Activated CD8-positive, alpha-beta memory T cell treated with anti-CD3 and anti-CD28 coated beads for 24 hours (primary cell): Measurements from ENCODE around the gene ATF7IP.
"Not testable (repeated sequence)": the region's sequence is repeated elsewhere in the genome, so short reads cannot be mapped to it uniquely, and the experiment has no call there.

Experiments used
- DNase-seq: peaks from one replicate; pipeline ENCODE4 v3.0.0-alpha.2; 2020

ATF7IP gene, protein sequence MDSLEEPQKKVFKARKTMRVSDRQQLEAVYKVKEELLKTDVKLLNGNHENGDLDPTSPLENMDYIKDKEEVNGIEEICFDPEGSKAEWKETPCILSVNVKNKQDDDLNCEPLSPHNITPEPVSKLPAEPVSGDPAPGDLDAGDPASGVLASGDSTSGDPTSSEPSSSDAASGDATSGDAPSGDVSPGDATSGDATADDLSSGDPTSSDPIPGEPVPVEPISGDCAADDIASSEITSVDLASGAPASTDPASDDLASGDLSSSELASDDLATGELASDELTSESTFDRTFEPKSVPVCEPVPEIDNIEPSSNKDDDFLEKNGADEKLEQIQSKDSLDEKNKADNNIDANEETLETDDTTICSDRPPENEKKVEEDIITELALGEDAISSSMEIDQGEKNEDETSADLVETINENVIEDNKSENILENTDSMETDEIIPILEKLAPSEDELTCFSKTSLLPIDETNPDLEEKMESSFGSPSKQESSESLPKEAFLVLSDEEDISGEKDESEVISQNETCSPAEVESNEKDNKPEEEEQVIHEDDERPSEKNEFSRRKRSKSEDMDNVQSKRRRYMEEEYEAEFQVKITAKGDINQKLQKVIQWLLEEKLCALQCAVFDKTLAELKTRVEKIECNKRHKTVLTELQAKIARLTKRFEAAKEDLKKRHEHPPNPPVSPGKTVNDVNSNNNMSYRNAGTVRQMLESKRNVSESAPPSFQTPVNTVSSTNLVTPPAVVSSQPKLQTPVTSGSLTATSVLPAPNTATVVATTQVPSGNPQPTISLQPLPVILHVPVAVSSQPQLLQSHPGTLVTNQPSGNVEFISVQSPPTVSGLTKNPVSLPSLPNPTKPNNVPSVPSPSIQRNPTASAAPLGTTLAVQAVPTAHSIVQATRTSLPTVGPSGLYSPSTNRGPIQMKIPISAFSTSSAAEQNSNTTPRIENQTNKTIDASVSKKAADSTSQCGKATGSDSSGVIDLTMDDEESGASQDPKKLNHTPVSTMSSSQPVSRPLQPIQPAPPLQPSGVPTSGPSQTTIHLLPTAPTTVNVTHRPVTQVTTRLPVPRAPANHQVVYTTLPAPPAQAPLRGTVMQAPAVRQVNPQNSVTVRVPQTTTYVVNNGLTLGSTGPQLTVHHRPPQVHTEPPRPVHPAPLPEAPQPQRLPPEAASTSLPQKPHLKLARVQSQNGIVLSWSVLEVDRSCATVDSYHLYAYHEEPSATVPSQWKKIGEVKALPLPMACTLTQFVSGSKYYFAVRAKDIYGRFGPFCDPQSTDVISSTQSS

DNA sequence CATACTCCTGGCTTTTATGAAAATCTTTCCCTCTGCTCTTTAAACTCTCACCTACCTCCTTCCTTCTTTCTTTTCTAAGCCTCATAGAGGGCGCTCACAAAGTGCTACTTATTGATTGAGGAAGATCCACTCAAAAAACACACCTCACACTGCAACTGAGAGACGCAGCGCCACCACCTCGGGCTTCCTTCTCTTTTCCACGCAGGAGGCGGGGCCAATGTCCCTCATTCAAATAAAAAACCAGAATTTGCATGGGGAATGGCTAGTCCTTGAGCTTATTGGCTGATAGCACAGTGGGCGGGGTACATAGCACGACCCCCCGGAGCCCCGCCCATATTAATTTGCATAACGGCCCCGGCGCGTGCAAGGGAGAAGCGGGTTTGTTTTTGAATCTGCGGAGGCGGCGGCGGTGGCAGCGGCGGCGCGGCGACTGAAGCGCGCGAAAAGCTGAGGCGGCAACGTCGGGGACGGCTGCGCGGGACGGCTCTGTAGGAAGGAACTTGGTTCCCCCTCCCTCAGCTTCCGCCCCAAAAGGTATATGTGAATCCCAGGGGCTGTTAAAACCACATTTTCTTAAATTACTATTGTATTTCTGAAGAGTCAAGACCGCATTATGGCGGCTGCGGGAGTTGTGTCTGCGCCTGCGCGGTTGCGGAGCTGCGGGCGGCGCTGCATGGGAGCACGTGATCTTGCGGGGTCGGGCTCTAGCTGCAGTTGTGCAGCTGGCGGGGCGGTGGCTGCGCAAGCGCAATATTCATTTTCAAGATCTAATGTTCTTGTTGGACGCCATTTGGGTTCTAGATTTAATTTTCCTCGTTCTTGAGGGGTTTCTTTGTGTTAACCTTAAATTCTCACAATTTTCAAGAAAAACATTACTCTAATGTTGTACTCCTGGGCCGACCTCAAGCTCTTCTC lies at the start of gene ATF7IP:
TSS of gene ATF7IP (plus strand) at position 389 of the 915 bp plus-strand sequence. CDS start 58,234 bp downstream, outside the sequence.
- peak; percentile 96 for DNase-seq

DNA sequence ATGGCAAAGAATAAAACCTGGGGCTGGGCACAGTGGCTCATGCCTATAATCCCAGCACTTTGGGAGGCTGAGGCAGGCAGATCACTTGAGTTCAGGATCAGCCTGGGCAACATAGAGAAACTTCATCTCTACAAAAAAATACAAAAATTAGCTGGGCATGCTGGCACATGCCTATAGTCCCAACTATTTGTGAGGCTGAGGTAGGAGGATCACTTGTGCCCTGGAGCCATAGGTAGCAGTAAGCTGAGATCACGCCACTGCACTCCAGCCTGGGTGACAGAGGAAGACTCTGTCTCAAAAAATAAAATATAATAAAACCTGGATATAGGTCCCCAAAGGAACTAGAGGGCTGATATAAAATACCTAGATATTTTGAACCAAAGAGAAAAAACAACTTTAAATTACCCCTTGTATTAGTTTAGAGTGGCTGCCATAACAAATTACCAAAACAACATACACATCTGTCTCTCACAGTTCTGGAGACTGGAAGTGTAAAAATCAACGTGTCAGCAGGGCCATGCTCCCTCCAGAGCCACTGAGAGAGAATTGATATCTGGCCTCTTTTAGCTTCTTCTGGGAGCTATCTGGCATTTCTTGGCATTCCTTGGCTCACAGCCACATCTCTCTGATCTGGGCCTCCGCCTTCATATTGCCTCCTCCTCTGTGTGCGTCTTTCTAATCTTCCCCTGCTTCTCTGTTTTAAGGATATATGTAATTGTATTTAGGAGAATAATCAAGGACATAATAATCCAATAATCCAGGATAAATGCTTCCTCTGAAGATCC lies 47.9 kb upstream of the ATF7IP start:
- DNase-seq, result no peak

DNA sequence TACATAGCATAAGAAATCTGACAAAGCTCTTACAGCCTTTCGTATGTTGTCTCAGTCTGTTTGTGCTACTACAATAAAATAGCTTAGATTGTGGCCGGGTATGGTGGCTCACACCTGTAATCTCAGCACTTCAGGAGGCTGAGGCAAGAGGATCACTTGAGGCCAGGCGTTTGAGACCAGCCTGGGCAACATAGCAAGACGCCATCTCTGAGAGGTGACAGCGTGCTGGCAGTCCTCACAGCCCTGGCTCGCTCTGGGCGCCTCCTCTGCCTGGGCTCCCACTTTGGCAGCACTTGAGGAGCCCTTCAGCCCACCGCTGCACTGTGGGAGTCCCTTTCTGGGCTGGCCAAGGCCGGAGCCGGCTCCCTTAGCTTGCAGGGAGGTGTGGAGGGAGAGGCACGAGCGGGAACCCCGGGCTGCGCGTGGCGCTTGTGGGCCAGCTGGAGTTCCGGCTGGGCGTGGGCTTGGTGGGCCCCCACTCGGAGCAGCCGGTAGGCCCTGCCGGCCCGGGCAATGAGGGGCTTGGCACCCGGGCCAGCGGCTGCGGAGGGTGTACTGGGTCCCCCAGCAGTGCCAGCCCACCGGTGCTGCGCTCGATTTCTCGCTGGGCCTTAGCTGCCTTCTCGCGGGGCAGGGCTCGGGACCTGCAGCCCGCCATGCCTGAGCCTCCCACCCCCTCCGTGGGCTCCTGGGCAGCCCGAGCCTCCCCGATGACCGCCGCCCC lies 45.6 kb upstream of the ATF7IP start:
- DNase-seq, result not testable (repeated sequence)

DNA sequence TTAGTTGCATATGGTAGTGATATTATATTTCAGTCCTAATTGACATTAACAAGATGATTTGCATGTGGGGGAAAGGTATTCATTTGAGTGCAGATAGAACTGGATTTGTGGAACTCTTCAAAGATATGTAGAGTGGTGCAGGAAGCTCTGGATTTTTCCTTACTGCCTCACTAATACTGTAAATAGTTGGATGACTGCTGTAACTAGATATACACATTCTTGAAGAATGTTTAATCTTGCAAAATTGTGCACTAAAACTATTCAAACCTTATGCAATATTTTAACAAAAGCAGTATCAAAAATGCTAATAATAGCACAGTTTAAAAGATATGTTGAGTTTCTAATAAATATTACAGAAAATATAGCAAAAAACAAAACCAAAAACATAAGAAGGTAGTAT lies 43.1 kb upstream of the ATF7IP start:
- no peak for DNase-seq

DNA sequence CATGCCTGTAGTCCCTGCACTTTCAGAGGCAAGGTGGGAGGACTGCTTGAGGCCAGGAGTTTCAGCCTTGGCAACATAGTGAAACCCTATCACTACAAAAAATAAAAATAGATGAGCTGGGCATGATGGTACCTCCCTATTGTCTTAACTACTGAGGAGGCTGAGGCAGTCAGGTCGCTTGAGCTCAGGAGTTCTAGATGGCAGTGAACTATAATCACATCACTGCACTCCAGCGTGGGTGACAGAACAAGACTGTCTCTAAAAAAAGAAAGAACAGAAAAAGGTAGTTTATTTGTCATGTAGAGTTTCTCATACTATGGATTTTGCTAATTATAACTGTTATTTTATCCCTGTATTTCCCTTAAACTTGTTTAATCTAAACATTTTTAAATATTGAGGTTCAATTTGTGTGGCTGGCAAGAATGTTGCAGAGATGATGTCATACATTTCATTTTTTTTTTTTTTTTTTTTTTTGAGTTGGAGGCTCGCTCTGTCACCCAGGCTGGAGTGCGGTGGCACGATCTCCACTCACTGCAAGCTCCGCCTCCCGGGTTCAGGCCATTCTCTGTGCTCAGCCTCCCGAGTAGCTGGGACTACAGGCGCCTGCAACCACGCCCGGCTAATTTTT lies 39.7 kb upstream of the ATF7IP start:
- DNase-seq, result no peak

DNA sequence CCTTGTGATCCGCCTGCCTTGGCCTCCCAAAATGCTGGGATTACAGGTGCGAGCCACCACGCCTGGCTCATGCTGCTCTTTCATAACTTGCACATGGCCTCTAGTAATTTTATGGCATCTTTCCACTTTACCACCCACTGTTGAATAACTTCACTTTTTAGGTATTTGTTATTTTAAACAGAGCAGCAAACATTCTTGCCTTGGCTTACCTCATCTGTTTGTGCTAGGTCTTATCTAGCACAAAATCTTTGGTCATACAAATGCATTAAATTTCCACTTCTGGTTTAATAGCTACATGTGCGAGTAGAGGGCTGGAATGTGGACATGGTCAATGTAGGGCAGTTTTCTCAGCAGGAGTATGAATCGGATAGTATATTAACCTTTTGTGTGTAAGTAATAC lies 38.8 kb upstream of the ATF7IP start:
- no peak for DNase-seq

DNA sequence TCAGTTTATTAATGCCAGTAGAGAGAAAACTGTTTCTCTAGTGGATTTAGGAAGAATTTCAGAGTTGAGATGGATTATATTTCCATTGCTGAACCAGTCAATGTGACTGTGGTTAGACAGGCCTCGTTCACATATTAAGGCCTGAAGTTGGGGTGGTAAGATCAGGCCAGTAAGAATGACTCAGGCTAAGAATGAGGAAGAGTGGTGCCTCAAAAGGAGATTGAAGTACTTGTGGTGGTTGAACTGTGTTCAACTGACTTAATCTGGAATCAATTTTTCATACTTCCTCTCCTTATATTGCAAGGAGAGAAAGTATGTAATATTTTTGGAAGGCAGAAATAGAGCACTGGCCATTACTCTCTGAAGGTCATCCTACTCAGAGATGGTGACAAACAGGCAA lies 37.8 kb upstream of the ATF7IP start:
- DNase-seq, result no peak

DNA sequence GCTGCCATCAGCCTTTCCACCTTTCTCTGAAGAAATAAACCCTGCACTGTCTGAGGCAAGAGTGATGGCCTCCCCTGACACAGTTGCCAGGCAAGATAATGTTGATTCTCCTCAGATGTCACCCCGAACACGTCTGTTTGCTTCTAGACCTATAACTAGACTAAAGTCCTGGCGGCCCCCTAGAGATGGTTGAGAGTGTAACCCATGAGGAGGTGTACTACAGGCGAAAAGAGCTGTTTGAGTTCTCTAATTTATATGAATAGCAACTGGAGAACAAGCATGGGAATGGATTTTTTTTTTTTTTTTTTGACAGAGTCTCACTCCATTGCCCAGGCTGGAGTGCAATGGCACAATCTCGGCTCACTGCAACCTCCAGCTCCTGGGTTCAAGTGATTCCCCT lies 33.0 kb upstream of the ATF7IP start:
- no peak for DNase-seq

DNA sequence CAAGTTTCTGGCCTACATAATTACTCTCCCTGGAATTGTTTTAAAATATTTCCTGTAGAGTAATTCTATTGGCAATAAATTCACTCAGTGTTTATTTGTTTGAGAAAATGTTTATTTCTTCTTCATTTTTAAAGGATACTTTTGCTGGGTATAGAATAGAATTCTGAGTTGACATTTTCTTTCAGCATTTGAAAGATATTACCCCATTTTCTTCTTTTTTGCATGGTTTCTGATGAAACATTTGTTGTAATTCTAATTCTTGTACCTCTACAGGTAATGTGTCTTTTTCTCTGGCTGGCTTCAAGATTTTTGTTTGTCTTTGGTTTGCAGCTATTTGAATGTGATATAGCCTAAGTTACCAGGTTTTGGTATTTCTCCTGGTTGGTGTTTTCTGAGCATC lies 25.1 kb upstream of the ATF7IP start:
- DNase-seq, result no peak

DNA sequence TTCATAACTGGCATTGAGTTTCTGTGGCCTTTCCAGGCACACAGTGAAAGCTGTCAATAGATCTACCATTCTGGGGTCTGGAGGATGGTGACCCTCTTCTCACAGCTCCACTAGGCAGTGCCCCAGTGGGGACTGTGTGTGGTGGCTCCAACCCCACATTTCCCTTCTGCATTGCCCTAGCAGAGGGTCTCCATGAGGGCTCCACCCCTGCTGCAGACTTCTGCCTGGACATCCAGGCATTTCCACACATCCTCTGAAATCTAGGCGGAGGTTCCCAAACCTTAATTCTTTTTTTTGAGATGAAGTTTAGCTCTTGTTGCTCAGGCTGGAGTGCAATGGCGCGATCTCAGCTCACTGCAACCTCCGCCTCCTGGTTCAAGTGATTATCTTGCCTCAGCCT lies 14.0 kb upstream of the ATF7IP start:
- not testable (repeated sequence) for DNase-seq

DNA sequence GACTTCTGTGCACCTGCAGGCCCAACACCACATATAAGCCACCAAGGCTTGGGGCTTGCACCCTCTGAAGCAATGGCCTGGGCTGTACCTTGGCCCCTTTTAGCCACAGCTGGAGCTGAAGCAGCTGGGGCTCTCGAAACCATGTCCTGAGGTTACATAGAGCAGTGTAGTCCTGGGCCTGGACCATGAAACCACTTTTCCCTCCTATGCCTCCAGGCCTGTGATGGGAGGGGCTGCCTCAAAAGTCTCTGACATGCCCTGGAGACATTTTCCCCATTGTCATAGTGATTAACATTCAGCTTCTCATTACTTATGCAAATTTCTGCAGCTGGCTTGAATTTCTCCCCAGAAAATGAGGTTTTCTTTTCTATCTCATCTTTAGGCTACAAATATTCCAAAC lies 13.4 kb upstream of the ATF7IP start:
- DNase-seq, result not testable (repeated sequence)

DNA sequence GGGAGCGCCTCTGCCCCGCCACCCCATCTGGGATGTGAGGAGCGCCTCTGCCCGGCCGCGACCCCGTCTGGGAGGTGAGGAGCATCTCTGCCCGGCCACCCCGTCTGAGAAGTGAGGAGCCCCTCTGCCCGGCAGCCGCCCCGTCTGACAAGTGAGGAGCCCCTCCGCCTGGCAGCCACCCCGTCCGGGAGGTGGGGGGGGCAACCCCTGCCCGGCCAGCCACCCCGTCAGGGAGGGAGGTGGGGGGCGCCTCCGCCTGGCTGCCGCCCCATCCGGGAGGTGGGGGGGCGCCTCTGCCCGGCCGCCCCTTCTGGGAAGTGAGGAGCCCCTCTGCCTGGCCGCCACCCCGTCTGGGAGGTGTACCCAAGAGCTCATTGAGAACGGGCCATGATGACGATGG lies 10.8 kb upstream of the ATF7IP start:
- DNase-seq, result not testable (repeated sequence)

DNA sequence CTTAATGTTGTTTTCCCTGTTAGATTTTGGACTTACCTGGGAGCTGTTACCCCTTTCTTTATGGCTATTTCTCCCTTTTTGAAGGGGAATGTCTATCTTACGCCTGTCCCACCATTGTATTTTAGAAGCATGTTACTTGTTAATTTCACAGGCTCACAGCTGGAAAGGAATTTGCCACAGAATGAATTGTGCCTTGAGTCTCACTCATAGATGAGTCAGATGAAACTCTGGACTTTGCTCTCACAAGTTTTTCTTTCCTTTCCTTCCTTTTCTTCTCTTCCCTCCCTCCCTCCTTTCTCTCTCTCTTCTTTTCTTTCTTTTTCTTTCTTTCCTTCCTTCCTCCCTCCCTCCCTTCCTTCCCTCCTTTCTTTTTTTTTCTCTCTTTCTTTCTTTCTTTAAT lies 9.3 kb upstream of the ATF7IP start:
- no peak for DNase-seq

DNA sequence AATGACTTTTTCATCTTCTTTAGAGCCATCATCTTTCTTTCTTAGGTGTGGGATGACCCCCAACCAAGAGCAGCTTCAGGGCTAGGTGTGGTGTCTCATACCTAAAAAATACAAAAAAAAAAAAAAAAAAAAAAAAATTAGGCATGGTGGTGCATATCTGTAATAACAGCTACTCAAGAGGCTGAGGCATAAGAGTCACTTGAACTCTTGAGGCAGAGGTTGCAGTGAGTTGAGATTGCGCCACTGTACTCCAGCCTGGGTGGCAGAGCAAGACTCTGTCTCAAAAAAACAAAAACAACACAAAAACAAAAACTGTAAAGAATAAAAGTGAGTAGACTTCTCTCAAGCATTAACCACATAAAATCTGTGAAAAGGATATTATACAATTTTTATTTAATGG lies 8.0 kb upstream of the ATF7IP start:
- DNase-seq, result no peak

DNA sequence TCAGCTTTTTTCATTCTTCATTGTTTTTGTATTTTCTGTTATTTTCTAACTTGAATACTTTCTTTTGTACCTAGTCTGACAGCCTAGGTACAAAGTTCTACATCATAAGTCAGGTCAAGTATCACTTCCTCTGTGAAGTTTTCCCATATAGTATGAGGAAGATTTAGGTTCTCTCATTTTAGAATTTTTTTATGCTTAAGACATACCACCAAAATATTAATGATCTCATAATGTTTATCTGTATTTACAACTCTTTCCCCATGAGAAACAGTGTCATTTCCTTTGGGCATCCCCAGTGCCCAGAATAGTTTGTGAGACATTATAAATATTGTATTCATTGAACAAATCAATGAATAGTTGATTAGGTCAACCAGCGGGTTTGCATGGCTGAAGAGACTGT lies 3.1 kb upstream of the ATF7IP start:
- DNase-seq, result no peak

DNA sequence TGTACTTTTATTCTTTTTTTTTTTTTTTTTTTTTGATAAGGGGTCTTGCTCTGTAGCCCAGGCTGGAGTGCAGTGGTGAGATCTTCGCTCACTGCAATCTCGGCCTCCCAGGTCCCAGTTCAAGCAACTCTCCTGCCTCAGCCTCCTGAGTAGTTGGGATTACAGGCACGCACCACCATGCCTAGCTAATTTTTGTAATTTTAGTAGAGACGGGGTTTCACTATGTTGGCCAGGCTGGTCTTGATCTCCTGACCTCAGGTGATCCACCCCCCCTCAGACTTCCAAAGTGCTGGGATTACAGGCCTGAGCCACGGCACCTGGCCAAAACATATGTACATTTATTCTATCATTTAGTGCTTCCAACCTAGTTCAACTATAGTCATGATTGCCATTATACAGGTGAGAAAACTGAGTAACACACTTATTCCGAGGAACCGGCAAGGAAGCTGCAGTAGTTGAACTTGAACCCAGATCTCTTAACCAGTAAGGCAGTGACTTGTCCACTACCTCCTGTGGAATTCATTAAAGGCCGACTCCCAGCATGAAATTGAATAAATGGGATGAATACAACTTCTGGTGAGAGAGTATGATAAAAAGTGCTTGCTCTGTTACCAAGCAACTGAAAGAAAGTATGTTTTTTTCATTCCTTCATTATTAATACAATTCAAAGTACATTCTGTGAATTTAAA lies 755 bp upstream of the ATF7IP start:
- no peak for DNase-seq

DNA sequence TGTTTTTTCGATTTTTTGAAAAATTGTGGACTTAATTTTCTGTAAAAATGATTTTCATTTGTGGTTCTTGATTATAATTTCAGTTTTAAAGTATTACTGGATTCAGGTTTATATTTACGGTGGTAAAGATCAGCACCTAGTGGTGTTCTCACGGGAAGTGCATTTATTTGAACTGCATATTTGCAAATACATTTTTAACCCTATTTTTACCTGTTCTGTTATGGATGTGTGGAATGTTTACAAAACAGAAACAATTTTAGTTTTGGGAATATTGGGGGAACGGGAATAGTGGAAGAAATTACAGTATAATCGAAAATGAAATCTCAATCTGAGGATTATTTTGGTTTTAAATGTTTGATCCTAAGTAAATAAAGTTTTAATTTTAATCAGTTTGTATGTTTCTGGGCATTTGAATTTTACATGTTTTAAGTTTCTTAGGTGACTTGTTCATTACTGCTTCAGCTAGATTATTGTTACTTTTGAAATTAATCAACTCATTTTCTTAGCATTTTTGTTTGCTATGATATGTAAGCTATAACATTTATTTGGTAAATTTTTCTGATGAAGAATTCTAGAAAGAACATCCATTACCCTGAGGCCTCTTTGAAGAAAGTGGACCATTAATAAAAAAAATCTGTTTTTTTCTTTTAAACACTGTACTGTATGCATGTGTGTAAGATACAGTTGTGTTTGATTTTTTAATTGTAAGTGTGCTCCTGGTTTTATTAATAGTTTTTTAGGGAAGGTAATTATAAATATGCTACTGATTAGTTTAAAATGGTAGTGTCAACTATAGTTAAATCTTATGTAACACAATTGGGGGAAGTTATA lies 942 bp downstream of the ATF7IP start:
- no peak for DNase-seq

DNA sequence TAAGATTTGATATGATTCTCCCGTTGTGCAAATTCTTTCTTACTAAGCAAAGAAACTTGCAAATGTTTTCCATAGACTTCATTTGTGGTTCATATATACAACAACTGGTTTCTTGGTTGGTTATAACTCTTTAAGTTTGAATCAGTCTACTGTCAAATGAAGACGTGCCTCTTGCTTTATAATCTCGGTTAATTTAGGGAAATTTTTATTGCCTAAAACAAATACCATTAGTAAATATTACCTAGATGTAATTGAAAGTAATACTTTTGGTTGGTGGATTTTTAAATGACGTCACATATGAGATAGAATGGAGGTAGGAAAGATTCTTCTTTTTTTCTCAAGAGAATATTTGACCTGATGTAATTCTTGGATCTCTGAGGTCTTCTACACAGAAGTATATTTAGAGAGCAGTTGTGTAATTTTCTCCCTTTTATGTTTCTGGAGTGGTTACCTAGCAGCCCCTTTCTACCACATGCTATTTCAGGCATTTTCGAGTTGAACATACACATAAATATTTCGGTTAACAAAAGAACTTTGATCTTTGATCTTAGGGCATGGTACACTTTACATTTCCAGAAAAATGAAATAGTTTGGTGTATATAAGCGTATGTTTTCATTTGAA lies 1.7 kb downstream of the ATF7IP start:
- no peak for DNase-seq
